Spleen (tissue), 7 donors: ENCODE data around the gene C16orf89.
"Not testable (repeated sequence)": the region's sequence is repeated elsewhere in the genome, so short reads cannot be mapped to it uniquely, and the experiment has no call there.

Source experiments
- POLR2AphosphoS5 ChIP-seq, 3 donors: sonication (generic); formaldehyde crosslinking; IDR thresholded peaks; one replicate each; pipeline ENCODE4 v1.5.1; 2017; ENCODE audit warnings: antibody characterized with exemption in 3 of 3
- TF ChIP-seq, protein P1 (sequence below), 11 experiments: fragments of 200-600 bp in 7 of 11; fragments of 450-650 bp in 4 of 11; sonication (generic) in 4 of 11; IDR thresholded peaks in 8 of 11; conservative IDR thresholded peaks in 3 of 11; 1 replicate in 7 of 11; 2 replicates in 4 of 11; pipeline versions ENCODE4 v1.4.0 to v1.8.0; 2016 to 2021; ENCODE audit warnings: antibody characterized with exemption in 11 of 11, inconsistent platforms in 4 of 11, mild to moderate bottlenecking in 1 of 11
- donor health status: DM: no; HTN: no; CAD: no; lungs with moderate emphysema.
- donor health status: DM: no; HTN: no; CAD: no.
- donor health status: DM: no; HTN: no; CAD: no.

DNA sequence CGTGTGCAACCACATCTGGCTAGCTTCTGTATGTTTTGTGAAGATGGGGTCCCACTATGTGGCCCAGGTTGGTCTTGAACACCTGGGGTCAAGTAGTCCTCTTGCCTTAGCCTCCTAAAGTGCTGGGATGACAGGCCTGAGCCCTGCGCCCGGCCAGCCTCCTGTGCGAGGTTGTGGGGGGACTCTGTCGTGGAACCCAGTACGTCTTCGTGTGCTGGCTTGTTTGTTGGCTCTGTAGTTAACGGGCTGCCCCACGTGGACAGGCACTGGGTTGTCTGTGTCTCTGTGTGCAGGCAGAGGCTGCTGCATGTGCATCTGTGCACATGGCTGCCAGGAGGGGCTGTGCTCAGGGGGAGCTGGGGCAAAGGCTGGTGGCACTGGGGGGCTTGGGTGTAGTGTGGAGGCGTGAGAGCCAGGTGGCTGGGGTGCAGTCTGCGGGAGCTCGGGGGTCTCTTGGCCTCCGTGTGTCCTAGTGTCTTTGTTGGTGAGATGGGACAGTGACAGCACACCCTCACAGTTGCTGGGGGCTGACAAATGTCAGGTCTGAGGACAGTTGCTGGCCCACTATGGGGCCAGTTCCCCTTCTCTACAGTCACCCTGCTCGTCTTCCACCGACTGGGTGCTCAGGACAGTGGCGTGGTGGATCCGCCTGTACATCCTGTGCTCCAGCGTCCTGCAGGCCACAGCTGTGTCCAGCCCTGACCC lies 22.5 kb upstream of the C16orf89 start:
- TF ChIP-seq, protein P1, sequence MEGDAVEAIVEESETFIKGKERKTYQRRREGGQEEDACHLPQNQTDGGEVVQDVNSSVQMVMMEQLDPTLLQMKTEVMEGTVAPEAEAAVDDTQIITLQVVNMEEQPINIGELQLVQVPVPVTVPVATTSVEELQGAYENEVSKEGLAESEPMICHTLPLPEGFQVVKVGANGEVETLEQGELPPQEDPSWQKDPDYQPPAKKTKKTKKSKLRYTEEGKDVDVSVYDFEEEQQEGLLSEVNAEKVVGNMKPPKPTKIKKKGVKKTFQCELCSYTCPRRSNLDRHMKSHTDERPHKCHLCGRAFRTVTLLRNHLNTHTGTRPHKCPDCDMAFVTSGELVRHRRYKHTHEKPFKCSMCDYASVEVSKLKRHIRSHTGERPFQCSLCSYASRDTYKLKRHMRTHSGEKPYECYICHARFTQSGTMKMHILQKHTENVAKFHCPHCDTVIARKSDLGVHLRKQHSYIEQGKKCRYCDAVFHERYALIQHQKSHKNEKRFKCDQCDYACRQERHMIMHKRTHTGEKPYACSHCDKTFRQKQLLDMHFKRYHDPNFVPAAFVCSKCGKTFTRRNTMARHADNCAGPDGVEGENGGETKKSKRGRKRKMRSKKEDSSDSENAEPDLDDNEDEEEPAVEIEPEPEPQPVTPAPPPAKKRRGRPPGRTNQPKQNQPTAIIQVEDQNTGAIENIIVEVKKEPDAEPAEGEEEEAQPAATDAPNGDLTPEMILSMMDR (IDR thresholded peaks at IDR 0.05 in 8 of 11, conservative IDR thresholded peaks at IDR 0.05 in 3 of 11): not testable (repeated sequence)
- not testable (repeated sequence) for TF ChIP-seq POLR2AphosphoS5 (IDR thresholded peaks at IDR 0.05)
